A673 (cell line): ENCODE data around the gene CYTL1. TPM values are rescaled to one million over a fixed set of nuclear protein-coding genes. Genes with fewer than 3 reads are reported as not detected.

Experiments
- BruUV-seq: library from RNA; stranded (reverse); fragments of 400-500 nt; replicated peaks from 2 replicates; lab custom pipeline; 2021; lab: Mats Ljungman, UMichigan
- CTCF ChIA-PET: fragments of 300-600 bp; sonication (Branson Sonifier 250); formaldehyde crosslinking; loops from one replicate; lab custom pipeline; 2022; ENCODE audit warnings: antibody characterized with exemption; lab: Charles Lee
- POLR2A ChIA-PET: fragments of 300-600 bp; sonication (Branson Sonifier 250); formaldehyde crosslinking; loops from one replicate; lab custom pipeline; 2022; ENCODE audit warnings: antibody characterized with exemption; ENCODE audit not compliant: low non-redundant PET; lab: Charles Lee
- DNase-seq: peaks from one replicate; pipeline ENCODE4 v3.0.0-alpha.2; 2015; ENCODE audit warnings: low spot score
- H3K27ac ChIP-seq: fragments of 200-600 bp; sonication (generic); 2 replicates; pipeline ENCODE4 v1.5.1; 2016; ENCODE audit warnings: mixed run types, low read depth, mild to moderate bottlenecking, mixed read lengths, antibody characterized with exemption, low read length; ENCODE audit not compliant: poor library complexity, severe bottlenecking
- H3K27me3 ChIP-seq: fragments of 200-600 bp; sonication (generic); replicated peaks from 2 replicates; pipeline ENCODE4 v1.6.1; 2017; ENCODE audit warnings: mixed run types, low read depth, mild to moderate bottlenecking, mixed read lengths, antibody characterized with exemption, low read length; ENCODE audit not compliant: insufficient read depth, poor library complexity
- H3K36me3 ChIP-seq: fragments of 200-600 bp; sonication (generic); 2 replicates; pipeline ENCODE4 v1.6.1; 2016; ENCODE audit warnings: mixed run types, mild to moderate bottlenecking, mixed read lengths, antibody characterized with exemption, low read length; ENCODE audit not compliant: insufficient read depth, poor library complexity, severe bottlenecking
- H3K4me1 ChIP-seq: fragments of 200-600 bp; sonication (generic); 2 replicates; pipeline ENCODE4 v1.6.1; 2017; ENCODE audit warnings: mixed run types, mild to moderate bottlenecking, mixed read lengths, antibody characterized with exemption, low read length; ENCODE audit not compliant: insufficient read depth, poor library complexity, severe bottlenecking
- H3K4me3 ChIP-seq: fragments of 200-600 bp; sonication (generic); 2 replicates; pipeline ENCODE4 v1.5.1; 2016; ENCODE audit warnings: low read depth, mixed run types, mild to moderate bottlenecking, mixed read lengths, low read length; ENCODE audit not compliant: poor library complexity, severe bottlenecking
- H3K9me3 ChIP-seq: fragments of 200-600 bp; sonication (generic); 2 replicates; pipeline ENCODE4 v1.6.1; 2016; ENCODE audit warnings: mixed run types, low read depth, mild to moderate bottlenecking, mixed read lengths, antibody characterized with exemption, low read length; ENCODE audit not compliant: poor library complexity, severe bottlenecking
- CTCF ChIP-seq: fragments of 300-800, 200-600 bp; sonication (generic); conservative IDR thresholded peaks from 2 replicates; pipeline ENCODE4 v1.5.1; 2017; ENCODE audit warnings: low read depth, mild to moderate bottlenecking, antibody characterized with exemption, low read length, moderate library complexity, mixed read lengths
- EZH2 ChIP-seq: fragments of 200-600 bp; sonication (generic); IDR thresholded peaks from 2 replicates; pipeline ENCODE4 v1.6.1; 2017; ENCODE audit warnings: borderline replicate concordance, low read depth, mild to moderate bottlenecking, mixed read lengths, antibody characterized with exemption, low read length; ENCODE audit not compliant: poor library complexity, severe bottlenecking
- intact Hi-C: fragments of 100-400 bp; cut with micrococcal nuclease; formaldehyde crosslinking; loops from one replicate; pipeline ENCODE4 v1.10.0; 2022; ENCODE audit not compliant: unreplicated experiment
- total RNA-seq: library from RNA; stranded (reverse); gene quantifications from 2 replicates; pipeline ENCODE4 v1.2.3, GENCODE V29; 2021

The CYTL1 gene
- total RNA-seq, 1 experiment from 2014 or later = 7.5 TPM

DNA sequence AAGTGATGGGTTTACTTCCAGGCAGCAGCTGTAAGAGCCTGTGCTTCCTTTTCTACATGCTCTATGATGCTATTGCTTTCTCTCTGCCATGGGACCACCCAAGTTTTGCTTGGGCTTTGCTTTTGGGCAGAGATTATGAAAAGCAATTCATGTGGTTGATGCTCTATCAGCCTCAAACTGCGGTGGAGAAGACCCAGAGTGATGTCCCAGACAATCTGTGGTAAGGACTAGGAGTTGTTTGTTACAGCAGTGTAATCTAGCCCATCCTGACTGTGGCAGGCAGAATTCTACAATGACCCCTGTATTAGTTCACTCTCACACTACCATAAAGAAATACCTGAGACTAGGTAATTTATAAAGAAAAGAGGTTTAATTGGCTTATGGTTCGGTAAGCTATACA lies 9.2 kb upstream of the CYTL1 start:
- intact Hi-C loops = no loop called here
- POLR2A ChIA-PET = no interaction called here
- Histone ChIP-seq H3K27ac (no peak overlapping the region), H3K36me3 (no peaks in the 10 kb centered on the region), H3K9me3 (no peaks in the 10 kb centered on the region), H3K27me3 (no peaks in the 10 kb centered on the region), H3K4me3 (no peak overlapping the region), H3K4me1 (no peaks in the 10 kb centered on the region)
- TF ChIP-seq CTCF (no peak), EZH2 (no peak)
- no peak for DNase-seq
- CTCF ChIA-PET = no interaction called here
- BruUV-seq = no TSS peak

- Histone ChIP-seq H3K4me1 (no peaks in the 10 kb centered on the region), H3K27ac (no peak overlapping the region), H3K4me3 (no peak overlapping the region), H3K9me3 (no peaks in the 10 kb centered on the region), H3K36me3 (no peaks in the 10 kb centered on the region), H3K27me3 (no peaks in the 10 kb centered on the region)
- no TSS peak for BruUV-seq
- no peak for DNase-seq
- intact Hi-C loops = no loop called here
- ChIA-PET CTCF (no interaction called here), POLR2A (no interaction called here)
- no peak for TF ChIP-seq CTCF
- no peak for TF ChIP-seq EZH2
These were observed 8.1 kb upstream of the CYTL1 start for GRCh38 chr4:5027346-5027745.

DNA sequence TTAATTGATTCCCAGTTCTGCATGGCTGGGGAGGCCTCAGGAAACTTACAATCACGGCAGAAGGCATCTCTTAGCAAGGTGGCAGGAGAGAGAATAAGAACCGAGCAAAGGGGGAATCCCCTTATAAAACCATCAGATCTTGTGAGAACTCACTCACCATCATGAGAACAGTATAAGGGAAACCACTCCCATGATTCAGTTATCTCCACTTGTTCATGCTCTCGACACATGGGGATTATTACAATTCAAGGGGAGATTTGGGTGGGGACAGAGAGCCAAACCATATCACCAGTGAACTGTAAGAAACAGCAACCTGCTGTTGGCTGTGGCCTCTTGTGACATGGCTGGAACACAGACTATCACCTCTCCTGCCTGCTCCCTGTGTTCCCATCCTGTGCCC lies 7.1 kb upstream of the CYTL1 start:
- no peak overlapping the region for H3K27ac ChIP-seq
- no peak overlapping the region for H3K4me3 ChIP-seq
- no peak for TF ChIP-seq CTCF
- no peak for TF ChIP-seq EZH2
- ChIA-PET POLR2A (no interaction called here), CTCF (no interaction called here)
- BruUV-seq = no TSS peak
- intact Hi-C loops = no loop called here
- H3K9me3 ChIP-seq = no peaks in the 10 kb centered on the region
- no peaks in the 10 kb centered on the region for H3K36me3 ChIP-seq
- no peaks in the 10 kb centered on the region for H3K4me1 ChIP-seq
- no peaks in the 10 kb centered on the region for H3K27me3 ChIP-seq
- no peak for DNase-seq

GRCh38 chr4:5024673-5025072 lies 5.4 kb upstream of the CYTL1 start:
- Histone ChIP-seq H3K36me3 (no peaks in the 10 kb centered on the region), H3K9me3 (no peaks in the 10 kb centered on the region), H3K4me1 (peaks cover 1% of the 10 kb centered on the region), H3K27ac (no peak overlapping the region), H3K4me3 (no peak overlapping the region), H3K27me3 (no peaks in the 10 kb centered on the region)
- CTCF ChIA-PET = no interaction called here
- TF ChIP-seq CTCF = no peak
- no peak for TF ChIP-seq EZH2
- POLR2A ChIA-PET = no interaction called here
- intact Hi-C loops = no loop called here
- no TSS peak for BruUV-seq
- no peak for DNase-seq
